GM18907 (cell line): ENCODE measurements around the gene RIPOR2.
A peak's percentile ranks its signal among the peaks of the same experiment; 100 is the strongest.
"Not testable (repeated sequence)": the region's sequence is repeated elsewhere in the genome, so short reads cannot be mapped to it uniquely, and the experiment has no call there.

Experiments
- ATAC-seq: cut with Tn5 transposase; IDR thresholded peaks from one replicate; pipeline ENCODE4 v1.9.1; 2021; ENCODE audit warnings: mild to moderate bottlenecking, moderate library complexity; ENCODE audit not compliant: unreplicated experiment

The RIPOR2 gene

GRCh38 chr6:24881376-24881775 lies 54.4 kb downstream of the RIPOR2 start:
- ATAC-seq, result no peak

GRCh38 chr6:24880451-24880850 lies 55.3 kb downstream of the RIPOR2 start:
- no peak for ATAC-seq

GRCh38 chr6:24879351-24879750 lies 56.4 kb downstream of the RIPOR2 start:
- no peak for ATAC-seq

GRCh38 chr6:24877747-24878146 lies 58.0 kb downstream of the RIPOR2 start:
- ATAC-seq, result not testable (repeated sequence)

GRCh38 chr6:24876499-24877465 lies 59.0 kb downstream of the RIPOR2 start:
- no peak for ATAC-seq

GRCh38 chr6:24875534-24875901 lies 60.2 kb downstream of the RIPOR2 start:
- no peak for ATAC-seq

- no peak for ATAC-seq
Observed at GRCh38 chr6:24874776-24875533, 60.8 kb downstream of the RIPOR2 start.

GRCh38 chr6:24874128-24874527 lies 61.6 kb downstream of the RIPOR2 start:
- ATAC-seq, result no peak

- ATAC-seq, result no peak
Observed at GRCh38 chr6:24872779-24873178, 63.0 kb downstream of the RIPOR2 start.

GRCh38 chr6:24868765-24869164 lies 67.0 kb downstream of the RIPOR2 start:
- ATAC-seq, result no peak

GRCh38 chr6:24867104-24867703 lies 68.6 kb downstream of the RIPOR2 start:
- no peak for ATAC-seq

- no peak for ATAC-seq
Observed at GRCh38 chr6:24865161-24865560, 70.6 kb downstream of the RIPOR2 start.

- ATAC-seq, result no peak
Observed at GRCh38 chr6:24864343-24864742, 71.4 kb downstream of the RIPOR2 start.

GRCh38 chr6:24861934-24862333 lies 73.8 kb downstream of the RIPOR2 start:
- ATAC-seq, result peak; percentile 82

GRCh38 chr6:24859608-24860200 lies 76.1 kb downstream of the RIPOR2 start:
- ATAC-seq, result no peak

GRCh38 chr6:24859132-24859531 lies 76.6 kb downstream of the RIPOR2 start:
- ATAC-seq, result no peak

- ATAC-seq, result peak; percentile 63
Observed at GRCh38 chr6:24858177-24858653, 77.5 kb downstream of the RIPOR2 start.

- ATAC-seq, result no peak
Observed at GRCh38 chr6:24856901-24857670, 78.7 kb downstream of the RIPOR2 start.

GRCh38 chr6:24856246-24856599 lies 79.5 kb downstream of the RIPOR2 start:
- no peak for ATAC-seq
